Activated CD4-positive, alpha-beta T cell treated with anti-CD3 and anti-CD28 coated beads, Interleukin-2, amount 50 U/mL, for 1 hour (primary cell): Measurements from ENCODE around the gene OS9.

Experiments used
- DNase-seq: peaks from one replicate; pipeline ENCODE4 v3.0.0-alpha.2; 2020

OS9 gene

GRCh38 chr12:57754411-57755193 is 60.7 kb downstream of the OS9 start, which contains the start of gene MARCHF9:
TSS of gene MARCHF9 (plus strand) at chr12:57755103. CDS start at chr12:57755529, 426 bp downstream.
- DNase-seq: peak; percentile 87

DNA sequence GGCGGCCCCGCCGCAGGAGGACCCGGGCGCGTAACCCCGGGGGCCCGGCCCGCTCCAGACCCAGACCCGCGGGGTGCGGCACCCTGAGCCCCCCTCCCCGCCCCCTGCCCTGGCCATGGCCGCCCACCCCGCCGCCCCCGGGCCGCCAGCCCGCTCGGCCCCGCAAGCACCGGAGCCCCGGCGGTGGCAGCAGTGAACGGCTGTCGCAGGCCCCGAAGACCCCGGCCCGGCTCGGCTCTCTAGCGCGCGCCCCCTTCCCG is 61.2 kb downstream of the OS9 start:
- no peak for DNase-seq

GRCh38 chr12:57755454-57756372 is 61.8 kb downstream of the OS9 start:
- DNase-seq: peak; percentile 45

GRCh38 chr12:57756406-57757341 is 62.7 kb downstream of the OS9 start:
- DNase-seq: peak; percentile 68

- no peak for DNase-seq
These were observed 63.8 kb downstream of the OS9 start for GRCh38 chr12:57757771-57758170.

GRCh38 chr12:57758552-57759359 is 64.8 kb downstream of the OS9 start:
- DNase-seq: no peak

DNA sequence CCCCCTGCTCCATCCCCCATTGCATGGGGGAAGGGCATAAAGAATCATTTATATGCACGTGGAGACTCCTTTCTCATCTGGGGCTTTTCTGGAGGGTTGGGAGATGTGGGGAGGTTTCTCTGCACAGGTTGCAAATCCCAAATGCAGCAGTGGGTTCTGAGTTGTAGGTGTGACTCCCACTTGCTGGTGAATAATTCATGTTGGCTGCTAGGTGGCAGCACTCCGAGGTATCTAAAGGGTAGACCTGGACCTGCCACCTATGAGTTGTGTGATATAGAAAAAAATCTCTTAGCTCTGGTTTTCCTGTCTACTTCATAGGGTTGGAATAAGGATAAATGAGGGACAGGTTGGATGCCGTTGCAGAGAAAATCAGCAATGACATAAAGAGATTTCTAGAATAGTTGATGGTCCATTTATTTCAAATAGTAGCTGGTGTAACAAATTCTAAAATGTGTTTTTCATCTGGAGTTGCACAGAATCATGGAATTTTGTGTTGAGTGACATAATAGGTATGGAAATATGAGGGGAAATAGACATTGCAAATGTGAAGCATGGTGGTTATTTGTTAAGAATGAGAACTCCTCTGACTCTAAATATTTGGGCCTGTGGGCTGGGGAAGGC is 65.5 kb downstream of the OS9 start:
- peak; percentile 44 for DNase-seq

GRCh38 chr12:57760347-57760982 is 66.5 kb downstream of the OS9 start:
- DNase-seq: no peak

DNA sequence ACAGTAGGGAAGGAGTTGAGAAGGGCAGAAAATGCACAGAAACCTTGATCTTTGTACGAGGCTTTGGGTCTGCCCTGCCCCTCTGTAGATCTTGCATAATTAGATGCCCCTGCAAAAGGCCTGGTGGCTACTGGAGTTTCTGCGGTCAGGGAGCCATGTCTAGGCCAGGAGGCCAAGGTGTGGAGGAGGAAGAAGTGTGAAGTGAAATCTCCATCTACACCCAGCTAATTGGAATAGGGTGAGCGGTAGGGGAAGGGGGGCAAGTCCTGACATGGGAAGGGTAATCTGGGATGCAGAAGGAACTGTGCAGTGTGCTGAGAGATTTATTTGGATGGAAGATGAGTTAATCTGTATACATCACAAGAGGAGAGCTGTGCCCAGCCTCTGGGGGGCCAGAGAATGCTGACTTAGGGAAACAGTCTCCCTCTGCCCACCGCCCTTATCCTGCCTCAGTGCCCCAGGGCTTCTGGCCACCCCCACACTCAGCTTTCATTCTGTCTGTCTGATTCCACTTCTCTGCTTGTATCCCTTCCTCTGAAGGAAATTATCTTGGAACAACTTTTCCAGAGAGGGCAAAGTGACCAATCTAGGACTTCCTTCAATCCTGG is 67.6 kb downstream of the OS9 start:
- DNase-seq: no peak

- no peak for DNase-seq
These were observed 68.5 kb downstream of the OS9 start for GRCh38 chr12:57762463-57762862.

DNA sequence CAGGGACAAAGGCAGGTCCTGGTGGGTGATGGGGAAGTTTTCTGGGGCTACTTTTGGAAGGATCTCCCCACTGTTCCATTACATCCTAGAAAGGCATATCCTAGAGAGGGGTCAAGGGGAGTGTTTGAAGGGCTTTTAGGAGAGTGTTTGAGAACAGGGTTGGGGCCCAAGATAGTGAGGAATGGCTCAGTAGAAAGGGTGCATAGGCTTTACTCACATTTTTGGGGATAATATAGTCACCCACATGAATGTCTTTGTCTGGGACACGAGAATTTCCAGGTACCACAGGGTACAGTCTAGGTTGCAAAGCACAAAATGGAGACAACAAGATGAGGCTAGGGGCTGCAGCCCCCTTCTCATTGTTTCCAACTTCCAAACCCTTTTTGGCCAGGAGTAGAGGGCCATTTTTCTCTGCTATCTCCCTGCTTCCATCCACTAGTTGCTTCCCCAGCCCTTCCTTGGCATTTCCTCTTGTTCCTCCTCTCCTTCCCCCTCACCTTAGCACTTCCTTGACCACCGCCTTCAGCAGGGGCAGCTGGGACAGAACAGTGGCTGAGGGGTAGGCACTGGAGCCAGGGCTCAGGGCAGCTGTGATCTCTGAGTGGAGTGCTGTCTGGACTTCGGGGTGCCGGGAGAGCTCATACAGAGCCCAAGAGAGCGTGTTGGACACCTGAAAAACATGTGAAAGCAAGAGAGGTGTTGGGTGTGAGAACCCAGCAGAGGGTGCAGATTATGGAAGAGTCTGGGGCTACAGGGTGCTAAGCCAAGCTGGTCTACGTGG is 70.1 kb downstream of the OS9 start:
- no peak for DNase-seq

- no peak for DNase-seq
These were observed 70.7 kb downstream of the OS9 start for GRCh38 chr12:57764662-57765002.

DNA sequence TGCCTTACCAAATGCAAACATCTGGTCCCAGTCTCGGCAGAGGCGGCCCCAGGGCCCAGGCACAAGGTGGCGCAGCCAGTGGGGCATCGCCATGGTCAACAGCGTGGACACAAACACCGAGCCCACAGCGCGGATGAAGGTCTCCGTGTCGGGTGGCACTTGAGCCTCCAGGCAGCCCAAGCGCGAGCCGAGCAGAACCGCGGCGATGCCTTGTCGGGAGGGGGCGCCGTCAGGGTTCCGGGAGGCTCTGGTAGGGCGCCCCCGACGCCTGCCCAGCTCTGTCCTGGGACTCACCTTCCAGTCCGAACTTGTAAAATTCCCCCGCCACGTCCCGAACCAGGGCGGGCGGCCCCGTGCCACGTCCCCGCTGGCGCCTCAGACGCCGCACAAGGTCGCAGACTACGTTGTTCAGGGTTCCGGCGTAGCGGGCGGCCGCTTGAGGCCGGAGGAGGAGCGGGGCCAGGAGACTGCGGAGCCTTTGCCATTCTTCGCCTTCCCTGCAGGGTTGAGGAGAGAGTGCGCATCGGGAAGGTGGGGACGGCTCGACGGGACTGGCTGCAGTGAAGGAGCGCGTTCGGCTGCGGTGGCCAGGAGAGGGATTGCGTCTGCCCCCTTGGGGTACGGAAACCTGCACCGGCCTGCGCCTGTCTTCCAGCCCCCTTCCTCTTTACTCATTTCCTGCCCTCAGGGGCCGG is 71.2 kb downstream of the OS9 start:
- DNase-seq: peak; percentile 57

- no peak for DNase-seq
These were observed 71.9 kb downstream of the OS9 start for GRCh38 chr12:57765698-57766463.

- no peak for DNase-seq
These were observed 72.8 kb downstream of the OS9 start, which contains the start of gene CYP27B1 for GRCh38 chr12:57766464-57767304. TSS of gene CYP27B1 (minus strand) at chr12:57767078. CDS start at chr12:57767041, 37 bp downstream.

DNA sequence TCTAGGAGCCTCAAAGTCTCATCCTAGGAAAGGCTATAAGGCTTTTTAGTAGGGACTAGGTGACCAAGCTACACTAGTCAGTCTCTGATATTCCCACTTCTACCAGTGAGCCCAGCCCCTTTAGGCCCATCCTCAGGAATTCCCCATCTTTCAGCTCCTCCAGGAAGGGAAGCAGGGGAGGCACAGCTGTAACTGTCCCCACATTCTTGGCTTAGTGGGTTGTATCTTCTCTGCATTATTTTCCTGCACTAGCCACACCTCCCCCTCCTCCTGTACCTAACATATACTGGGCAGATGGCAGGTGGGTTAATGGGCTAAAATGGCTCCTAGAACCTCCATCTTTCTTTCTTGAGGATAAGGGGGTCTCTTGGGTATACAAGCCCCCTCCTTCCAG is 73.4 kb downstream of the OS9 start:
- DNase-seq: no peak

GRCh38 chr12:57767876-57768275 is 73.9 kb downstream of the OS9 start:
- DNase-seq: no peak
